GM21737 (cell line): ENCODE results near the gene ENTPD8.

Experiments used
- ATAC-seq: cut with Tn5 transposase; IDR thresholded peaks from one replicate; pipeline ENCODE4 v1.9.1; 2021; ENCODE audit warnings: mild to moderate bottlenecking, moderate library complexity; ENCODE audit not compliant: unreplicated experiment

Gene ENTPD8

GRCh38 chr9:137449081-137449844, 8.1 kb upstream of the ENTPD8 start:
- ATAC-seq = no peak

GRCh38 chr9:137448602-137448962, 7.4 kb upstream of the ENTPD8 start:
- no peak for ATAC-seq

GRCh38 chr9:137447722-137448601, 6.8 kb upstream of the ENTPD8 start:
- ATAC-seq = no peak

GRCh38 chr9:137446851-137447471, 5.8 kb upstream of the ENTPD8 start:
- ATAC-seq = no peak

- no peak for ATAC-seq
These were observed 4.8 kb upstream of the ENTPD8 start for GRCh38 chr9:137445930-137446431.

- ATAC-seq = peak; percentile 47
These were observed 4.2 kb upstream of the ENTPD8 start for GRCh38 chr9:137445275-137445807.

GRCh38 chr9:137444106-137444790, 3.1 kb upstream of the ENTPD8 start:
- no peak for ATAC-seq

GRCh38 chr9:137441935-137442321, 771 bp upstream of the ENTPD8 start:
- no peak for ATAC-seq

- ATAC-seq = no peak
These were observed 1.9 kb downstream of the ENTPD8 start for GRCh38 chr9:137439158-137439714.

GRCh38 chr9:137438591-137439157, 2.5 kb downstream of the ENTPD8 start:
- ATAC-seq = no peak

- ATAC-seq = no peak
These were observed 3.2 kb downstream of the ENTPD8 start for GRCh38 chr9:137437691-137438590.

GRCh38 chr9:137436761-137437600, 4.2 kb downstream of the ENTPD8 start:
- no peak for ATAC-seq

- ATAC-seq = no peak
These were observed 5.0 kb downstream of the ENTPD8 start for GRCh38 chr9:137435980-137436760.

GRCh38 chr9:137435381-137435891, 5.7 kb downstream of the ENTPD8 start:
- no peak for ATAC-seq

- ATAC-seq = no peak
These were observed 6.4 kb downstream of the ENTPD8 start for GRCh38 chr9:137434498-137435380.

GRCh38 chr9:137433916-137434431, 7.2 kb downstream of the ENTPD8 start:
- ATAC-seq = no peak
